Activated CD8-positive, alpha-beta memory T cell treated with anti-CD3 and anti-CD28 coated beads for 48 hours (primary cell): ENCODE results near the gene PKMYT1.
A peak's percentile ranks its signal among the peaks of the same experiment; 100 is the strongest.

Experiments used
- DNase-seq, 3 experiments: peaks; one replicate each; pipeline ENCODE4 v3.0.0-alpha.2; 2020; ENCODE audit warnings: low read depth in 2 of 3, low spot score in 2 of 3

Gene PKMYT1

GRCh38 chr16:3019594-3020246 lies 39.5 kb upstream of the PKMYT1 start:
- no peak for DNase-seq

- DNase-seq = peak in 1 of 3 experiments; percentile 32
Measured at GRCh38 chr16:3017794-3018506, 37.7 kb upstream of the PKMYT1 start, which contains the start of gene CLDN6. CLDN6 (minus strand) TSS chr16:3018183; CDS start chr16:3016021, 2,162 bp downstream.

DNA sequence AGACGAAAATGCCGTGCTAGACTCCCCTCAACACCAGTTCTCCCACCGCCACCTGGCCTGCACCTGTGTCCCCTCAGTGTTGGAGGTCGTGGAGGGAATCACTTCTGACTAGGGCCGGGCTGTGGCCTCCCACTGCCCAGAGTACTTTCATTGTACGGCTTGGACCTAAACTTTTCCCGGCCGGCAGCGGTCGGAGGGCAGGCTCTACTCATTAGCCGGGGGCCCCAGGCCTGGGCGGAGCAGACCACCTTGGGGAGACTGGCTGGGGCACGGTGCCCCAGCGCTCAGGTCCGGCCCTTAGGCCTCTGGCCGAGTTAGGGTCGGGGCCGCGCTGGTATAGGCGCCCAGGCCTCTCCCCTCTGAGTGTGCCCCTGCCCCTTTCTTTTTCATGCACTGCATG lies 37.1 kb upstream of the PKMYT1 start:
- no peak for DNase-seq

DNA sequence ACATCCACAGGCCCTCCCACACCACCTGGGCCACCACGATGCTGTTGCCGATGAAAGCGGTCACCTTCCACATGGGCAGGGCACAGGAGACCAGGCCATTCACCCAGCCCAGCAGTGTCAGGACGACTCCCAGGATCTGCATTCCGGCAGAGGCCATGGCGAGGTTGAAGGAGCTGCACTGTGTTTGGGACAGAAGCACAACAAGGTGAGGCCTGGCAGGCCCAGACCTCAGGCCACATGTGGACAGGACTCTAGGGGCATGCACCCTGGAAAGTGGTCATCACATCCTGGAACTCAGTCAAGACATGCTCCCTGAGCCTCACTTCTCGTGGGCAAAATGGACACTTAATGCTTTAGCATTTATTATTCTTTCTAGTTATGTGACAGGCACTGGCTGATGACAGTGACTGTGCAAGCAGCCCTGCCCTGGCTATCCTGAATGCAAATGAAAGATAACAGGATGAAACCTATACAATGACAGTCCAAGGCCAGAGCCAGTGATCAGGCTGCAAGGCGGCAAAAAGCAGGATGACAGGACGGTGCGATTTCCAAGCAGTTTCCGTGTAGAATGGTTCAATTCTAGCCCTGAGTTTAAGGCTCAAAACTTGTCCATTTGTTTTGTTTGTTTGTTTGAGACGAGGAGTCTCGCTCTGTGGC lies 35.7 kb upstream of the PKMYT1 start:
- DNase-seq = no peak

DNA sequence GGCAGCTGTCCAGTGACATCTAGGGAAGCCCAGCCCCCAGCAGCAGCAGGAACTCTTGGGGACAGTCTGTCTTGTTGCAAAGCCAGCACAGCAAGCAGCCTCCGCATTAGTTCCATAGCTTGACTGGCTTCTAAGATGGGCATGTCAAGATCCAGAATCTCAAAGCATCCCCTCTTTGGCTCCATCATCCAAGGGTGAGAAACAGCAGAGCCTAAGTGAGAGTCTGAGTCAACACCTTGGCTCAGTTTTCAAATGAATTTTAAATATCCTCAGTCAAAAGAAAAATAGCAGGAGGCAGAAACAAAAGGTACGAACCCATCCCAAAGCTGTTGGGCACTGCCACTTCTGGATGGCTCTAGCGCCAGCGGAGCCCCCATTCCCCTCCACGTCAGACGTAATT lies 34.7 kb upstream of the PKMYT1 start:
- DNase-seq = no peak

DNA sequence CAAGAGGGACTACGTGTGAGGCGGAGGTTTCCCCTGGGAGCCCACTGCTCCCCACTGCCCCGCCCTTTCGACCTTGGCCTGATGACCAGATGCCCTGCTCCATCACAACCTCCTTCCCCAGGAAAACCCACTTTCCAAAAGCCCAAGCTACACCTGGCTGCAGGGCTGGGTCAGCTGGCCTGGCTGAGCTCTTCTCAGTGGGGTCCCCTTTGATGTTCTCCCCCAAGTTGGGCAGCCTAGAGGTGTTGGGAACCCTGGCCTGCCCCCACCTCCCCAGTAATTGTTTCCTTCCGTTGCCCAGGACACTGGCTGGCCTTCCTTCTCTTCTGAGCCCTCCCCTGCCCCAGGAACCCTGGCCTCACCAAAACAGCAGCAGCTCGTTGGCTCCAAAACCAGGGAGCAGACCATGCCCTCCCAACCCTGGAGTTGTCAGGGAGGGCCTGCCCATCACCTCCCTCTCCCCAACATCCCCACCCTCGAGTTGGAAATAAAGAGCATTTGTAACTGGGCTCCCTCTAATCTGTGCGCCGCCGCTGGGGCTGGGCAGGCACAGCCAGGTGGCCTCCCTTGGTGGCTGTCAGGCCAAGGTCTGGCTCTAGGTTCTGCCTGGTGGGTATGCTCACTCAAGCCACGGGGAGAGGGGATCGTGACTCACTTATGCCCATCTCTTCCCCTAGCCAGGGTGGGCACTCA lies 33.9 kb upstream of the PKMYT1 start:
- DNase-seq = no peak

- DNase-seq = no peak
Measured at GRCh38 chr16:3013491-3013951, 33.3 kb upstream of the PKMYT1 start.

DNA sequence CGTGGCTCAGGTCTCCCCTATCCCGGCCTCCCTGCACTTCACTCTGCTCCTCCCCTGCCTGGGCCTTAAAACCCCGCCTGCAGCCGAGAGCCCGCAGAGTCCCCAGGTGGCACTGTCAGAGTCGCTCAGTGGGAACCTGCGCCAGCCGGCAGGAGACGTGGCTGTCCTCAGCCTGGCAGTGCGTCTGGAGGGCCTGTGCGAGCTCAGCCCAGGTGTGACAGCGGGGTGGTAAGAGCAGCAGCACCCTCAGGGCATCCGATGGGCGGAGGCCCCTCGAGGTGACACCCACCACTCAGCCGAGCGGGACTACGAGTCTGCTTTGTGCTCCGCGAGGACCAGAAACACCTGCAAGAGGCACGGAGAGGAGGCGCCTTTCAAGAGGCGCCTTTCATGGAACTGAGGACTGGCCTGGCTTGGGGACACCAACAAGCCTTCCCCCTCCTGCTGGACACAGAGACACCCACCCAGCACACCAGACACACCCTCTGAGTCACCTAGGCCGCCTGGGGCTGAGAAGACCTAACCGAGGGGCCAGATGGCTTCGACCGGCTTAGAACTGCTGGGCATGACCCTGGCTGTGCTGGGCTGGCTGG lies 32.7 kb upstream of the PKMYT1 start, which contains the start of gene CLDN9:
CLDN9 (plus strand) TSS at position 96 of the 593 bp plus-strand sequence; CDS start at position 536, 440 bp downstream.
- no peak for DNase-seq

DNA sequence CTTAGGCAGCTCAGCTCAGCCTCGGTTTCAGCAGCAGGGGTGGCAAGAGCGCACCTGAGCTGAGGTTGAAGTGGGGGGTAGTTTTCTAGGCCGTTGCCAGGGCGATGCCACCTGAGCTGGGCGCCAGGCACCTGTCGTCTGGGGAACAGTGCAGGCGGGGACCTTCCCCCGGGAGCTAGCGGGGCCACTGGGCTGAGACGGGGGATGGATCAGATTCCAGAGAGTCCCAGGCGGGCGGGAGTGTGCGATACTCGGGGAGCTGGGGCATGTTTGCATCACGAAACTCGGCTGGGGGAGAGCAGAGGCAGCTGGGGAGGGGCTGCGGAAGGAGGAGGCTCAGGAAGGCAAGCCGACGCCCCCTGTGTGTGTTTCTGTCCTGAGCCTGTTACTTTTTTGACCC lies 32.0 kb upstream of the PKMYT1 start:
- DNase-seq = no peak

DNA sequence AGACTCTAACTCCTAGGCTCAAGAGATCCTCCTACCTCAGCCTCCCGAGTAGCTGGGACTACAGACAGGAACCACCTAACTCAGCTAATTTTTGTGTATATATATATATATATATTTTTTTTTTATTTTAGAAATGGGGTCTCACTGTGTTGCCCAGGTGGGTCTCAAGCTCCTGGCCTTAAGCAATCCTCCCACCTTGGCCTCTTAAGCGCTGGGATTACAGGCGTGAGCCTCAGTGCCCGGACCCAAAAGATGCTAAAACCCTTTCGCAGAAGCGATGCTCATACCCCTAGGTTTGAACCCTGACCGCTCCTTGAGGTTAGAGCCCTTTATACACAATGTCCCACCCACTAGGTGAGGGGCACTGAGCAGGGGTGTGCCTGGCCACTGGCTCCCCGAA lies 30.3 kb upstream of the PKMYT1 start:
- no peak for DNase-seq

- DNase-seq = no peak
Measured at GRCh38 chr16:3009568-3010390, 29.5 kb upstream of the PKMYT1 start.

DNA sequence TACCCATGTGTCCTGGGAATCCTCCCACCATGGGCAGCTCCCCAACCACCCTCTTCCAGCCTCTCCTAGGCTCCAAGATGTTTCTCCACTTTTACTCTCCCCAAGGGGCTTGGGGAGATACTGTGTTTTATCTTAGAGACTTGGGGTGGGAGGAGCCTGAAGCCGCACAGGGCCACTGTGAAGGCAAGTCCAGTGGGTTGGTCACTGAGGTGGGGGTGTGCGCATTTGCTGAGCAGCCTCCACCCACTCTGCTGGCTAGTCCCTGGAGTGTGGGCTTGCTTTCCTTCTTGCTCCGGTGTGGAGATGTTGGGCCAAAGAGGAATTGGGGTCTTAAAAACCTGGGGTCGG lies 28.4 kb upstream of the PKMYT1 start:
- DNase-seq = no peak

DNA sequence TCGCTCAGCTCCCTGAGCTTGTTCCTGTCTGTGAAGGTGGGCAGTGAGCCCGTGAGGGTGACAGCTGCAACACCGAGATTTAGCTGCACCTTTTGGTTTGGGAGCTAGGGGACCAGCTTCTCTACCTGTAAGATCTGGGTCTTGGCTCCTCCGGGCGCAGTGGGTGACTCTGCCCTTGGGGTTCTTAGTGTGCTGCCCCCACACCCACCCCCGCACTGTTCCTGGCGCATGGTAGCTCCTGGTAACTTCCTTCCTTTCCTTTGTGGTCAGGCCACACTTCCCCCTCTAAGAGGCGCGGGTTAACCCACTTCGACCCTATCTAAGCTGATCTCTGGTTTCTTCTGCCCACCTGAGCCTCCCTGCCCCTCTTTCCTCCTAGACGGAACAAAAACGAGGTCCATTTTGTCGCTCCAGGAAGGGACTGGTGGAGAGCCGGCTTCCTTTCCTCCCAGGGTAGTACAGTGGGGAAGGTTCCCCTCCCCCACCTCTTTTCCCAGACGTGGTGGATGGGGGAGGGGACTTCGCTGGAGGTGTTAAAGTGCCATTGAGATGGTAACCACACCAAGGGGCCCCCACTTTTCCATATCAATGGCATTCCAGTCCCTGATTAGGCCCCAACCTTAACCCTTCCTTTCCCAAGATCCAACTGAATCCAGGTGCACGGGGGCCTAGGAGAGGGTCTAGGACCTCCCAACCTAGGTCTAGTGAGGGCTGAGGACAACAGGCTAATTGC lies 27.9 kb upstream of the PKMYT1 start:
- no peak for DNase-seq

DNA sequence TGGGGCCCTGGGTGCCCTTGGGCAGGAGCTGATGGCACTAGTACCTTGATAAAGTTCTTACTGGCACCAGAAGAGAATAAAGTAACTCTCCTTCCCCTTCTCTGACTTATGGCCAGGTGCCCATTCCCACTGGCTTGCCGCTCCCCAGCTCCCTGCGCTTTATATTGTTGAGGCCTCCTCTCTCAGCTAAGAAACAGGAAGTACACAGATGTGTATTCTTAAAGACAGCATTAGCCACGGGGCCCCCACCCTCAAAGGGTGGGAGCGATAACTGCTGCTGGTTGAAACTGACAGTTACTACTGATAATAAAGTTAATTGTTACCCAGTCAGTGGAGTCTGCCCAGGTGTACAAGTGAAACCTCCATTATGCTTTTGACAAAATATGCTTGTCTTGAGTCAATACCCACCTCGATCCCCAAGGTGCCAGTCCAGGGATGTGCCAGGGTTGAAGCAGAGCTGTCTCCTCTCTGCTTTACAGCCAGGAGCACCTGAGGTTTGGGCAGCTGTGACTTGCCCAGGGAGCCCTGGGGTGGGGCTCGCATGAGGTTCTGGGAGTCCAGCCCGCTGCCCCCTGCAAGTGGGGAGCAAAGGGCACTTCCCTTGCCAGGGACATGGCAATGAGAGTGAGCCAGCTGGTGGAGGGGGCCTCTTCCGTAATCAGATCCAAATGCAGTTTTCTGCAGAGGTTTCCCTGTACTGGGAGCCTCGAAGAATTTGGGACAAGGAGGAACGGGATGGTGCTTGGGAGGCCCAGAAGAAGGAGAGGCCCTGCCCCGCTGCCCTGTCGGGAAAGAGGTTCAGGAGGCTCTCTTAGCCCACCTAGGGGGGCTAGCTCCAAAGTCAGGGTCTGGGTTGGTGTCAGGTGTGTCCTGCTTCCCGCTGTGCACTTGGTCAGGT lies 27.1 kb upstream of the PKMYT1 start:
- no peak for DNase-seq

- no peak for DNase-seq
Measured at GRCh38 chr16:3004781-3005284, 24.6 kb upstream of the PKMYT1 start.

GRCh38 chr16:3004319-3004718 lies 24.1 kb upstream of the PKMYT1 start:
- DNase-seq = no peak

- DNase-seq = peak; percentile 80 to 93 (median 90)
Measured at GRCh38 chr16:3003582-3004270, 23.5 kb upstream of the PKMYT1 start.

- no peak for DNase-seq
Measured at GRCh38 chr16:3001316-3001715, 21.1 kb upstream of the PKMYT1 start.
